ENCODE data around the gene HHATL.

The HHATL gene

GRCh38 chr3:42655331-42655888 lies 47.2 kb downstream of the HHATL start:
- H3K27me3 Mint-ChIP-seq: no peaks in the 10 kb centered on the region
- peaks cover 5% of the 10 kb centered on the region for H3K4me1 Mint-ChIP-seq (ENCODE audit: low read depth)
- H3K9me3 Mint-ChIP-seq (ENCODE audit: low read depth): no peaks in the 10 kb centered on the region
- no peaks in the 10 kb centered on the region for H3K36me3 Mint-ChIP-seq
- no peak overlapping the region for H3K27ac Mint-ChIP-seq
- no peak overlapping the region for H3K4me3 Mint-ChIP-seq

GRCh38 chr3:42654331-42655201 lies 48.0 kb downstream of the HHATL start:
- no peaks in the 10 kb centered on the region for H3K9me3 Mint-ChIP-seq (ENCODE audit: low read depth)
- peak overlapping the region; percentile 23 for H3K4me3 Mint-ChIP-seq
- H3K4me1 Mint-ChIP-seq (ENCODE audit: low read depth): peaks cover 5% of the 10 kb centered on the region
- H3K27me3 Mint-ChIP-seq: no peaks in the 10 kb centered on the region
- no peaks in the 10 kb centered on the region for H3K36me3 Mint-ChIP-seq
- no peak overlapping the region for H3K27ac Mint-ChIP-seq

- no peaks in the 10 kb centered on the region for H3K9me3 Mint-ChIP-seq (ENCODE audit: low read depth)
- peak within 1 kb of the TSS; percentile 83 for H3K4me3 Mint-ChIP-seq
- H3K27ac Mint-ChIP-seq: peak within 1 kb of the TSS; percentile 24
- H3K27me3 Mint-ChIP-seq: no peaks in the 10 kb centered on the region
- H3K36me3 Mint-ChIP-seq: no peaks in the 10 kb centered on the region
- H3K4me1 Mint-ChIP-seq (ENCODE audit: low read depth): peaks cover 5% of the 10 kb centered on the region
Measured at GRCh38 chr3:42653560-42654330, 48.9 kb downstream of the HHATL start, which contains the start of gene ZBTB47. ZBTB47 (plus strand) TSS chr3:42653697; CDS start chr3:42658356, 4,659 bp downstream.

GRCh38 chr3:42653303-42653559 lies 49.4 kb downstream of the HHATL start:
- peak overlapping the region; percentile 83 for H3K4me3 Mint-ChIP-seq
- H3K36me3 Mint-ChIP-seq: no peaks in the 10 kb centered on the region

GRCh38 chr3:42652611-42653302 lies 49.8 kb downstream of the HHATL start:
- no peaks in the 10 kb centered on the region for H3K27me3 Mint-ChIP-seq
- H3K4me3 Mint-ChIP-seq: peak overlapping the region; percentile 83
- peak overlapping the region; percentile 24 for H3K27ac Mint-ChIP-seq
- no peaks in the 10 kb centered on the region for H3K9me3 Mint-ChIP-seq (ENCODE audit: low read depth)
- H3K36me3 Mint-ChIP-seq: no peaks in the 10 kb centered on the region
- peaks cover 5% of the 10 kb centered on the region for H3K4me1 Mint-ChIP-seq (ENCODE audit: low read depth)

More at GRCh38 chr3:42653303-42653559, 49.4 kb downstream of the HHATL start:
- Mint-ChIP-seq H3K4me1 (ENCODE audit: low read depth) (peaks cover 5% of the 10 kb centered on the region), H3K27ac (peak overlapping the region; percentile 24), H3K27me3 (no peaks in the 10 kb centered on the region), H3K9me3 (ENCODE audit: low read depth) (no peaks in the 10 kb centered on the region)

- no peaks in the 10 kb centered on the region for H3K9me3 Mint-ChIP-seq (ENCODE audit: low read depth)
- H3K4me1 Mint-ChIP-seq (ENCODE audit: low read depth): peaks cover 5% of the 10 kb centered on the region
- H3K36me3 Mint-ChIP-seq: no peaks in the 10 kb centered on the region
- H3K4me3 Mint-ChIP-seq: no peak overlapping the region
- no peaks in the 10 kb centered on the region for H3K27me3 Mint-ChIP-seq
- H3K27ac Mint-ChIP-seq: no peak overlapping the region
Measured at GRCh38 chr3:42652251-42652610, 50.4 kb downstream of the HHATL start.

GRCh38 chr3:42651248-42652091 lies 51.1 kb downstream of the HHATL start:
- Mint-ChIP-seq H3K4me3 (no peak overlapping the region), H3K36me3 (peaks cover 3% of the 10 kb centered on the region), H3K27me3 (no peaks in the 10 kb centered on the region), H3K9me3 (ENCODE audit: low read depth) (no peaks in the 10 kb centered on the region), H3K4me1 (ENCODE audit: low read depth) (peaks cover 9% of the 10 kb centered on the region), H3K27ac (no peak overlapping the region)

GRCh38 chr3:42649783-42650182 lies 52.8 kb downstream of the HHATL start:
- Mint-ChIP-seq H3K27me3 (no peaks in the 10 kb centered on the region), H3K9me3 (ENCODE audit: low read depth) (no peaks in the 10 kb centered on the region), H3K27ac (no peak overlapping the region), H3K4me3 (no peak overlapping the region), H3K4me1 (ENCODE audit: low read depth) (peaks cover 12% of the 10 kb centered on the region), H3K36me3 (peaks cover 4% of the 10 kb centered on the region)

- H3K4me3 Mint-ChIP-seq: no peak overlapping the region
- H3K27ac Mint-ChIP-seq: peak overlapping the region; percentile 0
- H3K27me3 Mint-ChIP-seq: no peaks in the 10 kb centered on the region
- H3K36me3 Mint-ChIP-seq: peaks cover 8% of the 10 kb centered on the region
- peaks cover 14% of the 10 kb centered on the region for H3K4me1 Mint-ChIP-seq (ENCODE audit: low read depth)
- H3K9me3 Mint-ChIP-seq (ENCODE audit: low read depth): no peaks in the 10 kb centered on the region
Measured at GRCh38 chr3:42649006-42649405, 53.6 kb downstream of the HHATL start.

- Mint-ChIP-seq H3K27ac (peak overlapping the region; percentile 83), H3K4me3 (no peak overlapping the region), H3K27me3 (no peaks in the 10 kb centered on the region), H3K9me3 (ENCODE audit: low read depth) (no peaks in the 10 kb centered on the region), H3K36me3 (peaks cover 8% of the 10 kb centered on the region), H3K4me1 (ENCODE audit: low read depth) (peaks cover 9% of the 10 kb centered on the region)
Measured at GRCh38 chr3:42647821-42648459, 54.7 kb downstream of the HHATL start.
